A673 (cell line): ENCODE data around the gene RNF10.

Experiments
- EZH2 ChIP-seq: fragments of 200-600 bp; sonication (generic); IDR thresholded peaks from 2 replicates; pipeline ENCODE4 v1.6.1; 2017; ENCODE audit warnings: borderline replicate concordance, low read depth, mild to moderate bottlenecking, mixed read lengths, antibody characterized with exemption, low read length; ENCODE audit not compliant: poor library complexity, severe bottlenecking
- TF ChIP-seq, protein P1 (sequence below): fragments of 300-800, 200-600 bp; sonication (generic); conservative IDR thresholded peaks from 2 replicates; pipeline ENCODE4 v1.5.1; 2017; ENCODE audit warnings: low read depth, mild to moderate bottlenecking, antibody characterized with exemption, low read length, moderate library complexity, mixed read lengths

DNA sequence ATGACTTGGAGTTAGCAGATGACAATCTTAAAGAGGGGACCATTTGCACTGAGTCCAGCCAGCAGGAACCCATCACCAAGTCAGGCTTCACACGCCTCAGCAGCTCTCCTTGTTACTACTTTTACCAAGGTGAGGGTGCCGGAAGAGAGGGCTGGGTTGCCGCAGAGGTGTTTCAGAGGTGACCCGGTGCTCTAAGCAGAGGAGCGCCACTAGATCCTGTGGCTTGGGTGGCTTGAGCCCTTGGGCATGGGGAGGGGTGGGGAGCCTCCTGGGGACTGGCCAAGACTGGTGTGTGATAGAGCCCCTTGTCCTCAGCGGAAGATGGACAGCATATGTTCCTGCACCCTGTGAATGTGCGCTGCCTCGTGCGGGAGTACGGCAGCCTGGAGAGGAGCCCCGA lies 29.3 kb downstream of the RNF10 start:
- TF ChIP-seq, protein P1, sequence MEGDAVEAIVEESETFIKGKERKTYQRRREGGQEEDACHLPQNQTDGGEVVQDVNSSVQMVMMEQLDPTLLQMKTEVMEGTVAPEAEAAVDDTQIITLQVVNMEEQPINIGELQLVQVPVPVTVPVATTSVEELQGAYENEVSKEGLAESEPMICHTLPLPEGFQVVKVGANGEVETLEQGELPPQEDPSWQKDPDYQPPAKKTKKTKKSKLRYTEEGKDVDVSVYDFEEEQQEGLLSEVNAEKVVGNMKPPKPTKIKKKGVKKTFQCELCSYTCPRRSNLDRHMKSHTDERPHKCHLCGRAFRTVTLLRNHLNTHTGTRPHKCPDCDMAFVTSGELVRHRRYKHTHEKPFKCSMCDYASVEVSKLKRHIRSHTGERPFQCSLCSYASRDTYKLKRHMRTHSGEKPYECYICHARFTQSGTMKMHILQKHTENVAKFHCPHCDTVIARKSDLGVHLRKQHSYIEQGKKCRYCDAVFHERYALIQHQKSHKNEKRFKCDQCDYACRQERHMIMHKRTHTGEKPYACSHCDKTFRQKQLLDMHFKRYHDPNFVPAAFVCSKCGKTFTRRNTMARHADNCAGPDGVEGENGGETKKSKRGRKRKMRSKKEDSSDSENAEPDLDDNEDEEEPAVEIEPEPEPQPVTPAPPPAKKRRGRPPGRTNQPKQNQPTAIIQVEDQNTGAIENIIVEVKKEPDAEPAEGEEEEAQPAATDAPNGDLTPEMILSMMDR = no peak
- TF ChIP-seq EZH2 = no peak
